GM20000 (cell line): Measurements from ENCODE around the gene ST6GALNAC1.

ENCODE experiments used
- DNase-seq: peaks from one replicate; pipeline ENCODE4 v3.0.0; 2012; ENCODE audit warnings: low spot score
- TF ChIP-seq, protein P1 (sequence below): IDR thresholded peaks from 2 replicates; pipeline ENCODE4 v1.5.1; 2012; ENCODE audit warnings: mild to moderate bottlenecking, control low read depth; ENCODE audit errors: extremely low read depth, missing control alignments

ST6GALNAC1 gene

GRCh38 chr17:76674600-76674999 lies 31.0 kb upstream of the ST6GALNAC1 start:
- TF ChIP-seq, protein P1, sequence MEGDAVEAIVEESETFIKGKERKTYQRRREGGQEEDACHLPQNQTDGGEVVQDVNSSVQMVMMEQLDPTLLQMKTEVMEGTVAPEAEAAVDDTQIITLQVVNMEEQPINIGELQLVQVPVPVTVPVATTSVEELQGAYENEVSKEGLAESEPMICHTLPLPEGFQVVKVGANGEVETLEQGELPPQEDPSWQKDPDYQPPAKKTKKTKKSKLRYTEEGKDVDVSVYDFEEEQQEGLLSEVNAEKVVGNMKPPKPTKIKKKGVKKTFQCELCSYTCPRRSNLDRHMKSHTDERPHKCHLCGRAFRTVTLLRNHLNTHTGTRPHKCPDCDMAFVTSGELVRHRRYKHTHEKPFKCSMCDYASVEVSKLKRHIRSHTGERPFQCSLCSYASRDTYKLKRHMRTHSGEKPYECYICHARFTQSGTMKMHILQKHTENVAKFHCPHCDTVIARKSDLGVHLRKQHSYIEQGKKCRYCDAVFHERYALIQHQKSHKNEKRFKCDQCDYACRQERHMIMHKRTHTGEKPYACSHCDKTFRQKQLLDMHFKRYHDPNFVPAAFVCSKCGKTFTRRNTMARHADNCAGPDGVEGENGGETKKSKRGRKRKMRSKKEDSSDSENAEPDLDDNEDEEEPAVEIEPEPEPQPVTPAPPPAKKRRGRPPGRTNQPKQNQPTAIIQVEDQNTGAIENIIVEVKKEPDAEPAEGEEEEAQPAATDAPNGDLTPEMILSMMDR = no peak
- peak; percentile 2 for DNase-seq

DNA sequence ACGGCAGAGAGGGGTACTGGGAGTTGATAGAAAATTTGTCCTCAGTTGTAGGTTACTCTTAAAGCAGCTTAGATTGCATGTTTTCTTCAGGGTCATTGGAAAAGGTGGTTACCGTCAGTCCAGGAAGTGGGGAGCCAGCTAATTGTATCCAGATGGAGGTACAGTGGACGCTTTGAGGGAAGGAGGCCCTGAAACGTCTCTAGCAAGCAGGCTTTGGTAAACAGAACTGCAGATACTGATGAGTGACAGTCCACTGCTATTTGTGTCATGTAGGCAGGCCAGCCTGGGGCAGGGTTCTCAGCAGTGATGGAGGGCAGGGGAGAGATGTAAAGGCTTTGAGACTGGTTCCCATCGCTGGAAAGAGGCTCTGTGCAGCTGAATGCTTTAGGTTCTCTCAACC lies 30.2 kb upstream of the ST6GALNAC1 start:
- peak; percentile 1 for DNase-seq

DNA sequence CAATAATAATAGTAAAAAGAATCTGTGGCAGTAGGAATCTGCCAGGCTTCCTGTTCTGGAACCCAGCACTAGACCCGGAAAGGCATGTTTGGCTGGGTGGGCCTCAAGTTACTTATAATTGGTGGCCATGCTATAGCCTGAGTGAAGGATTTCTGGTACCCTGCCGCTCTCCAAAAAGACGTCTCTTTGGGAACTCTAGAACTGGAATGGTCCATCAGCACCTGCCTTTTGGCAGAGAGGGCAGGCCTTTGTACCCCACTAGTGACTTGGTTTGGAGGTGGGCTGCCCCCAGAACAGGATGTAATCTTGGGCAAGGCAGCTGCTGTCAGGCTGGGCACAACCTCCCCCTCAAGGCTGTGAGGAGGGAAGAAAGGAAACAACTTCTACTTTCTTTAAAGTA lies 29.3 kb upstream of the ST6GALNAC1 start:
- no peak for DNase-seq
- TF ChIP-seq, protein P1 = no peak

More for the DNA sequence above, 30.2 kb upstream of the ST6GALNAC1 start:
- TF ChIP-seq, protein P1 = no peak

DNA sequence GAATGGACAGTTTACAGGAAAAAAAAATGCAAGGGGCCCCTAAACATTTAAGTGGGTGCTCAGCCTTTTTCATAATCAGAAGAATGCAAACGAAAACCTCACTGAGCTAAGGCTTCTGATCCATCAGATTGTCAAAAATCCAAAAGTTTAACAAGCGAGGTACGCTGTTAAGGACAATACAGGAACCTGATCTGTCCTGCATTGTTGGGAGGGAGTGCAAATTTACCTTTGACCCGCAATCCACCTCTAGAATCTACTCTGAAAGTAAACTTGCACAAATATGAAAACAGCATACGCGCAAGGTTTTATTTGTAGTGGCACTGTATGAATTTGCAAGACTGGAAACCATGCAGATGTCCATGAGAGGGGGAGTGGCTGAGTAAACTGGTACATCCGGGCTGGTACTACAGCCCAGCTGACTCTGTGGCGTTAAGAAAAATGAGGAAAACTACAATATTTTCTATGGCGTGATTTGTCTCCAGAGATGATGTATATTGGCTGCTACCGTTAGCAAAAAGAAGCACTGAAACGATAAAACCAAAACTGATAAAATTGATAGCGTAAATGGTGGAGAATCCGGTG lies 28.8 kb upstream of the ST6GALNAC1 start:
- TF ChIP-seq, protein P1 = no peak
- DNase-seq = no peak

GRCh38 chr17:76671912-76672262 lies 28.3 kb upstream of the ST6GALNAC1 start:
- TF ChIP-seq, protein P1 = no peak
- DNase-seq = no peak

GRCh38 chr17:76671123-76671911 lies 27.8 kb upstream of the ST6GALNAC1 start:
- peak; percentile 97 for DNase-seq
- TF ChIP-seq, protein P1 = no peak

DNA sequence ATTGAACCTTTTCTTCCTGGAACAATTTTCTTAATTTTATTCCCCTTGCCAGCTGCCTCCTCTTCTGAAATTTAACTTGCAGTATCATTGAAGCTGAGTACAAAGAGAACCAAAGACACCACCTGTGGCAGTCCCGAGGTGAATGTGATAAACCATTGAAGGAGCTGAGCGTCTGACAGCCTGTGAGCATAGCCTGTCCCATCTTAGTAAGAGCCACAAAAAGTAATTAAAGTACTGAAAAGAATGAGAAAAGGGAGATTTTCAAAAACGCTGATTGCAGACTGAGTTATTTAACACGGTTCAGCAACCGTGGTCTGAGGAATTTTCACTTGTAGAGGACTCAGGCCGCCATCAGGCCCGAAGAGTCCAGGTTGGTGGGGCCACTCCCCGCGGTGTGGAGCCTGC lies 27.2 kb upstream of the ST6GALNAC1 start:
- TF ChIP-seq, protein P1 = no peak
- DNase-seq = no peak
